GM19351 (cell line): Measurements from ENCODE around the gene ROBO2.

Experiments
- ATAC-seq: cut with Tn5 transposase; IDR thresholded peaks from one replicate; pipeline ENCODE4 v1.9.1; 2021; ENCODE audit warnings: mild to moderate bottlenecking, moderate library complexity; ENCODE audit not compliant: unreplicated experiment

Gene ROBO2

GRCh38 chr3:77626157-77626556, 586.3 kb downstream of the ROBO2 start:
- no peak for ATAC-seq

- no peak for ATAC-seq
Observed at GRCh38 chr3:77648214-77648613, 608.3 kb downstream of the ROBO2 start.

DNA sequence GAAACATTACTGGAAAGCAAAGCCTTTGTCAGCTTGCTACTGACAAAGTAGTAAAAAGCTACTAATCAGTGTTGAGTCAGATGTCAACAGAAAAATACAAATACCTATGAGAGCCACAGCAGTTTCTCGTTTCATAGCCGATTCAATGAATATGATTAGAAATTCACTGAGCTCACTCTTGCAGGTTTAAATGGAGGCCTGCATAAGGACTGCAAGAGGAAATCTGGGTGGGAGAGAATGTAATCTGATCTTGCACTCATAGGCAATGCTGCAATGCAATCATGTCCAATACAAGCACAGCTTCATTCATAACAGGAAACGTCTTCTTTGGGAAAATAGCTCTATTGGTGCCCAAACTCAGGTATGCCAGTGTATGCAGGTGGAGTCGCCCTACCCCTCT, 608.8 kb downstream of the ROBO2 start:
- ATAC-seq = no peak

- ATAC-seq = no peak
Observed at GRCh38 chr3:77652624-77653023, 612.7 kb downstream of the ROBO2 start.

DNA sequence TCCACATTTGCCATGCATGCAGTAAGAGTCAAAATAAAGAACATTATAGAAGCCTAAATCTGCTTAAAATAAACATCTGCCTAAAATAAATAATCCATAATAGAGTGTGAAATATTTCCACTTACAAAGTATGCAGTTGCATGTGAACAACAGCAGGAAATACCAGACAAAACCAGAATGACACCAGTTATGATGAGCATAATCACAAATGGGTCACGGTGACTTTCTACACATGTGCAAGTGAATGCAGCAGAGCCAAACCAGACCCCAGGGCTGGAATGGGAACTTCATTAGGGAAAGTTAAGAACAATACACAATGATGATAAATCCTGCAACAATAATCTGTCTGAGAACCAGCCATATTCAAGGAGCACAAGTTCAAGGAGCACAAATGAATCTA, 615.5 kb downstream of the ROBO2 start:
- ATAC-seq = no peak

DNA sequence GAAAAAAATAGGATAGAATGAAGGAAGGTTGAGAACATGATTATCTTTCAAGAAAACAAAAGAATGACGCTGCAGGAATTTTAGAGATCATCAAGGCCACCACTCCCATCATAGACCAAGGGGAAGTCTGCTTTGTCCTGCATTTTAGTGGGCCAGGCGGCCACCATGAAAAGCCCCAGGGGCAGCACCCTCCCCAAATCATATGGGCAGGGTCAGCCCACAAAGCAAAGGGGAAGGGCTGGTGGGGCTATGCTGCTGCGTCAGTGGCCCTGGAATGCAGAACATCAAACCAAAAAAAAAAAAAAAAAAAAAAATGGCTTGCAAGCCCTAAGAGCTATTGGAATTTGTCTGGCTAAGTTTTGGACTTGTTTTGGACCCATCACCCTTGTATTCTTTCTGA, 620.8 kb downstream of the ROBO2 start:
- no peak for ATAC-seq

DNA sequence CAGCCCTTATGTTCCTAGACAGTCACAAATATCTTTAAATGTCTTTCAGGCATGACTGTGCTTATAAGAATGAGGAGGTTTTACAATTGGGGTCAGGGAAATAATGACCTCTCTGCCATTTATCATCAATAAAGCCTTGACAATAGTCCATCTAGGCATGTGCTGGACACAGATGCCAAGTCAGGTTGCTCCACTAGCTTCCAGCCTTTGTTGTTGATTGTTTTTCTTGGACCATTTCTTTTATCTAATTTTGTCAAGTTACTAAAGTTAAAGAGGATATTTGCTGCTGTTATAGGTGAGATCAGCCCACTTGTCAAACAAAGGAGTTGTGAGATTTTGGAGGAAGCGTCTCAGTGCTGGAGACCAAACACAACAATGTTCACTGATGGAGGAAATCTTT, 628.0 kb downstream of the ROBO2 start:
- ATAC-seq = no peak

GRCh38 chr3:77668376-77668775, 628.5 kb downstream of the ROBO2 start:
- no peak for ATAC-seq

- ATAC-seq = no peak
Observed at GRCh38 chr3:77672016-77672415, 632.1 kb downstream of the ROBO2 start.

GRCh38 chr3:77682162-77682561, 642.3 kb downstream of the ROBO2 start:
- ATAC-seq = no peak

DNA sequence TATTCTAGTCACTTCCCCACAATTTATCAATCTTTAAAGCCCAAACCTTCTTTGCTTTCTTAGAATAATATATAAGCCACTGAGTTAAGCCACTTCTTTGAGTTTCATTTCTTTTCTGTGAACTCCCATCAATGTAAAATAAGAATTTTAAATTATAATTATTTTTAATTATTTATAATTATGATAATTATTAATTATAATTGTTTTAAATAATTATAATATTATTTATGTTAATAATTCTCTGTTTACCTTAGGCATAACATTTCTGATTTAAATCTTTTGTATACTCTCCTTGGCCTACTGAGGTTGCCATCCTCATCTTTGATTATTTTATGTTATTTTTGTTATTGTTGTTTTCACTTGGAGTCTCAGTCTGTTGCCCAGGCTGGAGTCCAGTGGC, 644.2 kb downstream of the ROBO2 start:
- ATAC-seq = no peak

DNA sequence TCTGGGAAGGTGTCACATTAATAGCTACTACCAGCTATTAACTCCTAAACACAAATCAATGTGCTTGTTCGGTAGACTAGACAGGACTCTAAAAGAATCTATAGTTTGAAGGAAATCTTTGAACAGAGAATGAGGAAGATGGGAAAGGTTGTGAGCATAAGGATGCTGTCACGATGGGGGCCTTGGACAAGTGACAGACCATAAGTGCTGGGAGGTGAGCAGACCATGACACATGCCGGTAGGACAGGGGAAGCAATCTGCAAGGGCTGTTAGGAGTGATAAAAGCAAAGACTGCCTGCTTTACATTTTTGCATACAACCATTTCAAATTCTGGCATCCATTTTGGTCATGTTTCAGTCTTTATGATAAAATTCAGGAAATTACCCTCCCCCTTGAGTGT, 645.8 kb downstream of the ROBO2 start:
- ATAC-seq = no peak

DNA sequence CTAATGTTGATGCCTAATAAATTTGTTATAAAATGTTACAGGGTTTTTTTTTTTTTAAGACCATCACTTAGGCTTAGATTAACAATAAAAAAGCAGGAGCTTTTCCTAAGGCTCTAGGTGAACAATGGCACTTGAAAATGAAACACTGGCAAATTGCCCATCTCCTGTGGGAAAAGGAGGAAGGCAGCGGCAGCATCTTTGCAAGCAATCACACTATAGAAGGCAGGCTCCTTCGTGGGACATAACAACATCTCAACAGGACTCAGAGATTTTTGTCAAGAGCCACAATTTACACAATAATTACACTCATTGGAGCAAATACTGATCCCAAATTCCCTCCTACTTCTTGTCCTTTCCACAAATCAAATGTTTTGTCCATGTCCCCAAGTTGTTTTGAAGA, 646.7 kb downstream of the ROBO2 start:
- ATAC-seq = no peak

DNA sequence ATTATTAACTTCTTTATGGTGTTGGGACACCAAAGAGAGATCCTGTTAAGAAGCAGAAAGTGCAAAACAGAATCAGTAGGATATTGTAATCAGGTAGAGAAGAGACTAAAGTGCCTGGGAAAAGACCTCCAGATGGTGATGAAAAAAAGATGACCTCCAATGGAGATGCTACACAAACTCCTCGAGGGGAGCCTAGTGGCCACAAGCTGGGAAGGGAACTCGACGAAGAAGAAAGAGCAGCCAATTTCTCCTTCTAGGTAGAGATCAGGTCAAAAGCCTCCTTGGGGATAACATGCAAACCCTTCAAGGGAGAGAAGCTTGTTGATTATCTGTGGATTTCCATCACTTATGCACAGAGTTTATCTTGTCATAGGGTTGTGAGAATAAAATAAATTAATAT, 647.6 kb downstream of the ROBO2 start:
- ATAC-seq = no peak

DNA sequence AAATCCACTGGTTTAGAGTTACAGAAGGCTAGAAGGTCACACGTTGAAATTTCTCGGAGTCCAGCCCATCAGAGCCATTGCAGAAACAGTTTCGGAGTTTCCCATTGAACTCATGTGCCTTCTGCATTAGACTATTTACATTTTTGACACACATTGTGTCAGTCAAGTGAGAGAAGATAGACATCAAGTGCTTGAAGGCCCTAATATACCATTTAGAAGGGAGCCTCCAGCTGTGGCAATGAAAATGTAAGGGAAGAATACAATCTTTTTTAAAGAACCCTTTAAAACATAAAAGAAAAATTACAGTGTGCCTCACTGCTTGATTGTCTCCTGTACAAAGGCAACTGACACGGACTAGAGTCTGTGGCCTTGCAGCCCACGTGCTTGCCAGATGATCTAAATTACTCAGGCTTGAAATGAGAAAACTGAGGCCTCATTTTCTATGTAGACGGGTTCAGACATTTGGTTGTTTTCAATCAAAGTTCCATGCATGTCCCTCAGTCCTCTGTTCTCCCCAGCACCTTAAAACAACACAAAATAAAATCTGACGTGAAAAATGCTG, 650.5 kb downstream of the ROBO2 start:
- ATAC-seq = no peak

DNA sequence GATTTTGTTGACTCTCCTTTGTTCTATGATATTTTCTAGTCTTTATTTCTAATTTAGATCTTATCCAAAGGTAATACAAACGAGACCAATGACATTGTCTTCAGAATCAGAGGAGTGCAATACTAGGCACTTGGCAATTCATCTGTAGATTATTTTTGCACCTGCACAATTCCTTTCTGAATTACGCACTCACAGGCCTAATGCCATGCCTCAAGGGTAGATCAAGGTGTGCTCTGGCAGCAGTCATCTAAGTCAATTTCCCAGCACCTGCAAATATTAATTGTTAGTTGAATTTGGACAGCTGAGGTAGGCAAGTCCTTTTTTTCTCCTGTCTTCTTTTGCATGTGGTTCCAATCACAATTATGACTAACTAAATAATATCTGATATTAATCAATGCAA, 653.2 kb downstream of the ROBO2 start:
- no peak for ATAC-seq

DNA sequence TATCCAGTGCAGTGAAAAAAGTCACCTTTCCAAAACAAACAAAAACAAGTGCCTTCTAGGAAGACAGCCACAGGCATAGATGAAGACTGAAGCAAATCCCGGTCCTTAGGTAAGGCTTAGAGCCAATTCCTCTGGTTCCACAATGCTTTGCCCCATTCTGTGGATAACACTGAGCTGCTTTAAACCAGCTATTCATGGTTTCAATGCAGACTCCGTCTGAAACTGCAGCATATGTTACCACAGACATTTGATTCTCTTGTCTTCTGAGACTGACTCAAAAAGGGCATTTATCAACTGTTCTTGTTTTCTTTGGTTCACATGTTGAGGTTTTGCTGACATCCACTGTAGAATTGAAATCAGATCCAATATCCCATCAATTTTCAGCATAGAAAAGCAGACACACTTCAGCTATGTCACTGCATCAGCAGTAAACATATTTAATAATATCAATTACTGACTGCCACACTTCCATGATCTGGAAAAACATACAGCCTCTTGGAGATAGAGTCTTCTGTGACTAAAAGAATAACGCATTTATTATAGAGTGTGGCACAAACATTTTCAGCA, 659.3 kb downstream of the ROBO2 start:
- no peak for ATAC-seq
